IMR-90 (cell line): ENCODE results near the gene MAGI2. TPM values are rescaled to one million over a fixed set of nuclear protein-coding genes. Genes with fewer than 3 reads are reported as not detected.

Source experiments
- ATAC-seq: fragments of 200-7000 bp; cut with Tn5 transposase; 2 replicates; pipeline ENCODE4 v1.9.1; 2020; ENCODE audit warnings: low read depth, mild to moderate bottlenecking, moderate library complexity
- BruUV-seq: library from RNA; stranded (reverse); fragments of 400-500 nt; replicated peaks from 2 replicates; lab custom pipeline; 2021; lab: Mats Ljungman, UMichigan
- CTCF ChIA-PET: fragments of 300-600 bp; formaldehyde crosslinking; extraction: SDS; loops from one replicate; lab custom pipeline; 2021; ENCODE audit warnings: antibody characterized with exemption; lab: Yijun Ruan, JAX
- POLR2A ChIA-PET: fragments of 300-600 bp; sonication (Branson Sonifier 250); formaldehyde crosslinking; loops from one replicate; lab custom pipeline; 2022; ENCODE audit warnings: antibody characterized with exemption; ENCODE audit not compliant: unreplicated experiment; lab: Charles Lee
- DNase-seq: peaks from one replicate; pipeline ENCODE4 v3.0.0; 2013
- H2AFZ ChIP-seq: replicated peaks from 2 replicates; pipeline ENCODE3; 2013; ENCODE audit warnings: low read length, mild to moderate bottlenecking; ENCODE audit not compliant: poor library complexity
- H2AK5ac ChIP-seq: 2 replicates; pipeline ENCODE4 v1.6.1; 2013; ENCODE audit warnings: low read depth, low read length, inconsistent platforms
- H2AK9ac ChIP-seq: replicated peaks from 2 replicates; pipeline ENCODE3; 2013; ENCODE audit warnings: mild to moderate bottlenecking, low read depth, low read length, moderate library complexity; ENCODE audit not compliant: poor library complexity
- H2BK120ac ChIP-seq: 2 replicates; pipeline ENCODE4 v1.6.1; 2013; ENCODE audit warnings: low read depth, low read length, inconsistent platforms
- H2BK15ac ChIP-seq: 3 replicates; pipeline ENCODE4 v1.6.1; 2013; ENCODE audit warnings: low read depth, low read length, inconsistent platforms
- H2BK20ac ChIP-seq: 2 replicates; pipeline ENCODE4 v1.6.1; 2013; ENCODE audit warnings: low read depth, mild to moderate bottlenecking, inconsistent platforms, low read length, moderate library complexity
- H2BK5ac ChIP-seq: 2 replicates; pipeline ENCODE4 v1.6.1; 2013; ENCODE audit warnings: mild to moderate bottlenecking, low read depth, low read length, inconsistent platforms; ENCODE audit not compliant: poor library complexity, severe bottlenecking
- H3K14ac ChIP-seq: replicated peaks from 2 replicates; pipeline ENCODE4 v1.6.1; 2013; ENCODE audit warnings: low read depth, low read length, inconsistent platforms
- H3K18ac ChIP-seq: 2 replicates; pipeline ENCODE4 v1.6.1; 2013; ENCODE audit warnings: low read depth, low read length, control low read depth
- H3K23ac ChIP-seq: 2 replicates; pipeline ENCODE4 v1.6.1; 2013; ENCODE audit warnings: low read depth, low read length, inconsistent platforms
- H3K27ac ChIP-seq: 2 replicates; pipeline ENCODE4 v1.5.1; 2013; ENCODE audit warnings: mild to moderate bottlenecking, control low read depth, low read length; ENCODE audit not compliant: insufficient read depth
- H3K27me3 ChIP-seq: 2 replicates; pipeline ENCODE4 v1.6.1; 2013; ENCODE audit warnings: low read length; ENCODE audit not compliant: control insufficient read depth, insufficient read depth
- H3K36me3 ChIP-seq: 2 replicates; pipeline ENCODE4 v1.6.1; 2013; ENCODE audit warnings: low read length, mixed read lengths; ENCODE audit not compliant: control insufficient read depth, insufficient read depth
- H3K4ac ChIP-seq: 2 replicates; pipeline ENCODE4 v1.6.1; 2013; ENCODE audit warnings: low read depth, low read length, inconsistent platforms
- H3K4me1 ChIP-seq: 2 replicates; pipeline ENCODE4 v1.6.1; 2013; ENCODE audit warnings: low read length, mixed read lengths; ENCODE audit not compliant: control insufficient read depth, insufficient read depth
- H3K4me2 ChIP-seq: 2 replicates; pipeline ENCODE4 v1.6.1; 2013; ENCODE audit warnings: low read depth, mild to moderate bottlenecking, control low read depth, low read length, moderate library complexity
- H3K4me3 ChIP-seq: 2 replicates; pipeline ENCODE4 v1.5.1; 2013; ENCODE audit warnings: low read depth, mild to moderate bottlenecking, control low read depth, low read length, moderate library complexity; ENCODE audit not compliant: insufficient read depth
- H3K56ac ChIP-seq: 2 replicates; pipeline ENCODE4 v1.6.1; 2013; ENCODE audit warnings: low read length, inconsistent platforms; ENCODE audit not compliant: insufficient read depth; ENCODE audit errors: extremely low read depth
- H3K79me1 ChIP-seq, 2 experiments: 2 replicates each; pipeline ENCODE4 v1.6.1; 2013; ENCODE audit warnings: low read length in 2 of 2, inconsistent platforms in 1 of 2, low read depth in 1 of 2
- H3K9ac ChIP-seq: 2 replicates; pipeline ENCODE4 v1.6.1; 2013; ENCODE audit warnings: low read depth, low read length, control low read depth
- H3K9me1 ChIP-seq: 2 replicates; pipeline ENCODE4 v1.6.1; 2013; ENCODE audit warnings: low read length, inconsistent platforms; ENCODE audit not compliant: insufficient read depth
- H3K9me3 ChIP-seq: 2 replicates; pipeline ENCODE4 v1.6.1; 2013; ENCODE audit warnings: low read length; ENCODE audit not compliant: control insufficient read depth, insufficient read depth
- H4K20me1 ChIP-seq: 2 replicates; pipeline ENCODE4 v1.6.1; 2013; ENCODE audit warnings: low read length, inconsistent platforms; ENCODE audit not compliant: insufficient read depth
- H4K5ac ChIP-seq: 2 replicates; pipeline ENCODE4 v1.6.1; 2013; ENCODE audit warnings: mild to moderate bottlenecking, low read depth, low read length, control low read depth
- H4K8ac ChIP-seq, 2 experiments: 2 replicates each; pipeline ENCODE4 v1.6.1; 2013; ENCODE audit warnings: low read depth in 2 of 2, low read length in 2 of 2, control low read depth in 1 of 2, inconsistent platforms in 1 of 2
- H4K91ac ChIP-seq: 2 replicates; pipeline ENCODE4 v1.6.1; 2013; ENCODE audit warnings: low read depth, low read length, inconsistent platforms; ENCODE audit not compliant: insufficient read depth
- BHLHE40 ChIP-seq: fragments of 150-350 bp; IDR thresholded peaks from 2 replicates; pipeline ENCODE4 v1.6.1; 2016; ENCODE audit warnings: mild to moderate bottlenecking, low read depth, low read length
- CEBPB ChIP-seq: IDR thresholded peaks from 2 replicates; pipeline ENCODE4 v1.6.1; 2012; ENCODE audit warnings: low read depth, low read length, improper control_type of control experiment
- CHD1 ChIP-seq: IDR thresholded peaks from 2 replicates; pipeline ENCODE4 v1.6.1; 2012; ENCODE audit warnings: low read depth, low read length, improper control_type of control experiment
- CTCF ChIP-seq: conservative IDR thresholded peaks from 2 replicates; pipeline ENCODE4 v1.5.1; 2012; ENCODE audit warnings: mild to moderate bottlenecking, low read depth, low read length, improper control_type of control experiment
- ELK1 ChIP-seq: fragments of 150-350 bp; IDR thresholded peaks from 2 replicates; pipeline ENCODE4 v1.6.1; 2016; ENCODE audit warnings: low read depth, mild to moderate bottlenecking, low read length, moderate library complexity, borderline replicate concordance
- FOS ChIP-seq: fragments of 150-350 bp; IDR thresholded peaks from 2 replicates; pipeline ENCODE4 v1.6.1; 2016; ENCODE audit warnings: low read depth, low read length
- MAFK ChIP-seq: IDR thresholded peaks from 2 replicates; pipeline ENCODE4 v1.6.1; 2012; ENCODE audit warnings: low read depth, low read length, improper control_type of control experiment
- MAZ ChIP-seq: IDR thresholded peaks from 2 replicates; pipeline ENCODE4 v1.6.1; 2012; ENCODE audit warnings: low read depth, mild to moderate bottlenecking, low read length, improper control_type of control experiment, moderate library complexity, borderline replicate concordance
- MXI1 ChIP-seq: IDR thresholded peaks from 2 replicates; pipeline ENCODE4 v1.6.1; 2012; ENCODE audit warnings: low read depth, mild to moderate bottlenecking, low read length, moderate library complexity, borderline replicate concordance
- NFE2L2 ChIP-seq: fragments of 150-350 bp; IDR thresholded peaks from 2 replicates; pipeline ENCODE4 v1.6.1; 2016; ENCODE audit warnings: low read depth, mild to moderate bottlenecking, low read length
- POLR2A ChIP-seq: IDR thresholded peaks from 2 replicates; pipeline ENCODE4 v1.6.1; 2012; ENCODE audit warnings: mild to moderate bottlenecking, low read depth, low read length
- RAD21 ChIP-seq: IDR thresholded peaks from 2 replicates; pipeline ENCODE4 v1.6.1; 2012; ENCODE audit warnings: low read length, improper control_type of control experiment
- RCOR1 ChIP-seq: IDR thresholded peaks from 2 replicates; pipeline ENCODE4 v1.6.1; 2012; ENCODE audit warnings: mild to moderate bottlenecking, low read length, improper control_type of control experiment; ENCODE audit not compliant: insufficient replicate concordance
- RFX5 ChIP-seq: IDR thresholded peaks from 2 replicates; pipeline ENCODE4 v1.8.0; 2012; ENCODE audit warnings: low read depth, mild to moderate bottlenecking, low read length, moderate library complexity
- SMC3 ChIP-seq: fragments of 150-350 bp; IDR thresholded peaks from 2 replicates; pipeline ENCODE4 v1.6.1; 2016; ENCODE audit warnings: low read depth, mild to moderate bottlenecking, antibody characterized with exemption, low read length, moderate library complexity
- WGBS, 2 experiments: methylation state at CpG; one replicate each; pipeline versions ENCODE4 v1.1.5 to v1.1.7; 2013; ENCODE audit warnings: missing lambda C conversion rate in 2 of 2; ENCODE audit not compliant: insufficient read length in 1 of 2; ENCODE audit errors: extremely low coverage in 2 of 2; 5-methylcytosine and 5-hydroxymethylcytosine counted together
- dilution Hi-C: fragments of 300-500 bp; cut with HindIII; formaldehyde crosslinking; loops from one replicate; pipeline ENCODE4 v1.14.3; 2018; ENCODE audit warnings: low sequenced_read_pairs; ENCODE audit not compliant: unreplicated experiment
- in situ Hi-C: fragments of 300-500 bp; cut with MboI; formaldehyde crosslinking; loops from 3 replicates; pipeline ENCODE4 v1.14.3; 2019; ENCODE audit warnings: low sequenced_read_pairs, inconsistent platforms, mixed read lengths
- intact Hi-C: fragments of 100-400 bp; cut with micrococcal nuclease; formaldehyde crosslinking; loops from 2 replicates; pipeline ENCODE4 v1.10.0; 2022
- polyA plus RNA-seq, 3 experiments: library from polyadenylated mRNA; depleted of rRNA; stranded (reverse); fragments of >200 nt; gene quantifications; 2 replicates each; pipeline ENCODE4 v1.2.3, GENCODE V29; 2012; ENCODE audit warnings: low replicate concordance in 1 of 3
- total RNA-seq: library from RNA; depleted of rRNA; stranded (reverse); fragments of >200 nt; gene quantifications from 2 replicates; pipeline ENCODE4 v1.2.3, GENCODE V29; 2012

MAGI2 gene
- total and polyA plus RNA-seq, 2 of the 4 experiments (the other 2 are of a cell fraction) = 2.5 to 17.9 TPM

- Histone ChIP-seq H4K8ac (no peak overlapping the region), H3K79me1 (peaks cover 23% of the 10 kb centered on the region in 2 experiments; a peak in 3 of 4 replicates), H3K4me2 (no peak overlapping the region), H3K9ac (no peak overlapping the region), H3K23ac (no peak overlapping the region), H3K27me3 (no peaks in the 10 kb centered on the region), H2BK15ac (no peak overlapping the region), H3K27ac (no peak overlapping the region), H3K56ac (no peak overlapping the region), H3K4ac (no peak overlapping the region), H3K4me1 (no peaks in the 10 kb centered on the region), H4K5ac (no peak overlapping the region), H2AK9ac (no peak overlapping the region), H2BK20ac (no peak overlapping the region), H2AFZ (no peak overlapping the region), H2BK120ac (no peak overlapping the region), H3K9me3 (no peaks in the 10 kb centered on the region), H4K91ac (no peak overlapping the region), H3K4me3 (no peak overlapping the region), H4K20me1 (no peaks in the 10 kb centered on the region), H3K9me1 (no peaks in the 10 kb centered on the region; the same call in 1 of the 2 replicates), H3K18ac (no peak overlapping the region), H3K14ac (0 out of 2 replicates have a peak overlapping the region, but pooled peaks have one; percentile 18), H2AK5ac (no peak overlapping the region), H3K36me3 (no peaks in the 10 kb centered on the region), H2BK5ac (no peak overlapping the region)
- no CpG with 5 or more reads among the region's 4 CpGs for WGBS, 2 experiments
- BruUV-seq = no TSS peak
- ATAC-seq = no peak
- POLR2A ChIA-PET = interaction anchor here (0.6 kb wide), 1 partner anchor 31 kb away, joined by 3 read pairs; no protein-coding TSS in a partner anchor
- dilution Hi-C loops (no loop called here), intact Hi-C loops (no loop called here), in situ Hi-C loops (loop anchor here (5.0 kb wide), 1 partner anchor 139 kb away; no protein-coding TSS in a partner anchor)
- no peak for TF ChIP-seq ELK1
- TF ChIP-seq MXI1 = no peak
- no peak for TF ChIP-seq RCOR1
- TF ChIP-seq MAZ = no peak
- TF ChIP-seq RAD21 = no peak
- no peak for TF ChIP-seq CEBPB
- TF ChIP-seq POLR2A = no peak
- TF ChIP-seq BHLHE40 = no peak
- no peak for TF ChIP-seq FOS
- TF ChIP-seq MAFK = no peak
- TF ChIP-seq CHD1 = no peak
- no peak for TF ChIP-seq NFE2L2
- no peak for TF ChIP-seq SMC3
- no peak for TF ChIP-seq CTCF
- TF ChIP-seq RFX5 = no peak
- DNase-seq = no peak
- CTCF ChIA-PET = interaction anchor here (0.5 to 0.7 kb wide), 2 partner anchors 10 to 794 kb away, joined by 5 to 7 read pairs; no protein-coding TSS in a partner anchor
These were observed 145.3 kb downstream of the MAGI2 start for GRCh38 chr7:79308192-79308591.
